Mesothelial cell of epicardium (in vitro differentiated cells): Measurements from ENCODE around the gene FOXP1. TPM values are rescaled to one million over a fixed set of nuclear protein-coding genes. Genes with fewer than 3 reads are reported as not detected.

Experiments
- DNase-seq, 2 experiments: peaks; one replicate each; pipeline ENCODE4 v3.0.0; 2021; ENCODE audit warnings: low spot score in 2 of 2; ENCODE audit not compliant: unreplicated experiment in 2 of 2
- H3K27ac Mint-ChIP-seq: 2 replicates; pipeline ENCODE4 v1.8.0; 2021; ENCODE audit warnings: mixed read lengths
- H3K27me3 Mint-ChIP-seq: 2 replicates; pipeline ENCODE4 v1.8.0; 2021; ENCODE audit warnings: low read depth, mixed read lengths
- H3K36me3 Mint-ChIP-seq: 2 replicates; pipeline ENCODE4 v1.8.0; 2021; ENCODE audit warnings: mixed read lengths
- H3K4me1 Mint-ChIP-seq: 2 replicates; pipeline ENCODE4 v1.8.0; 2021; ENCODE audit warnings: mixed read lengths
- H3K4me3 Mint-ChIP-seq: 2 replicates; pipeline ENCODE4 v1.8.0; 2021; ENCODE audit warnings: mild to moderate bottlenecking, moderate library complexity, mixed read lengths
- H3K9me3 Mint-ChIP-seq: 2 replicates; pipeline ENCODE4 v1.8.0; 2021; ENCODE audit warnings: mixed read lengths
- total RNA-seq: library from RNA; stranded (reverse); gene quantifications from 3 replicates; pipeline ENCODE4 v1.2.1, GENCODE V29; 2021
- TF ChIP-seq, protein P1 (sequence below): fragments of 200-600 bp; sonication (generic); IDR thresholded peaks from one replicate; pipeline ENCODE4 v1.5.0; 2021; ENCODE audit warnings: antibody characterized with exemption; ENCODE audit not compliant: unreplicated experiment

FOXP1 gene
- total RNA-seq, 1 donor from 2014 or later = 187 TPM

DNA sequence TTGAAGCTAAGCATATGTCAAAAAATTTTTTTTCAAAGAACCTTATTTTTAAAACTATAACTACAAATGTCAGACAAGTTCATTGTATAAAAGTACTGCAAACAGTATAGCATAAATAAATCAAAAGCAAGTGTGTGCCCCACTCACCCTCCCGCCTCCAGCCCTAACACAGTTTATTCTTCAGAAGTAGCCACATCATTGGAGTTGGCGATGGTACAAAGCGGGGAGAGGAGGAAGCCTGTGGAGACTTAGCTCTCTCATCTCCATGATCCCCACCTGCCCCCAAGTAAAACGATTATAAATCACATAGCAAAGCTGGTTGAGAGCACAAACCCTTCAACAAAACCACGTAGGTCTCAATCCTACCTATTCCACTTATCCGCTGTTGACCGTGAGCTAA, 33.6 kb downstream of the FOXP1 start:
- DNase-seq = no peak
- H3K4me3 Mint-ChIP-seq = no peak overlapping the region
- TF ChIP-seq, protein P1, sequence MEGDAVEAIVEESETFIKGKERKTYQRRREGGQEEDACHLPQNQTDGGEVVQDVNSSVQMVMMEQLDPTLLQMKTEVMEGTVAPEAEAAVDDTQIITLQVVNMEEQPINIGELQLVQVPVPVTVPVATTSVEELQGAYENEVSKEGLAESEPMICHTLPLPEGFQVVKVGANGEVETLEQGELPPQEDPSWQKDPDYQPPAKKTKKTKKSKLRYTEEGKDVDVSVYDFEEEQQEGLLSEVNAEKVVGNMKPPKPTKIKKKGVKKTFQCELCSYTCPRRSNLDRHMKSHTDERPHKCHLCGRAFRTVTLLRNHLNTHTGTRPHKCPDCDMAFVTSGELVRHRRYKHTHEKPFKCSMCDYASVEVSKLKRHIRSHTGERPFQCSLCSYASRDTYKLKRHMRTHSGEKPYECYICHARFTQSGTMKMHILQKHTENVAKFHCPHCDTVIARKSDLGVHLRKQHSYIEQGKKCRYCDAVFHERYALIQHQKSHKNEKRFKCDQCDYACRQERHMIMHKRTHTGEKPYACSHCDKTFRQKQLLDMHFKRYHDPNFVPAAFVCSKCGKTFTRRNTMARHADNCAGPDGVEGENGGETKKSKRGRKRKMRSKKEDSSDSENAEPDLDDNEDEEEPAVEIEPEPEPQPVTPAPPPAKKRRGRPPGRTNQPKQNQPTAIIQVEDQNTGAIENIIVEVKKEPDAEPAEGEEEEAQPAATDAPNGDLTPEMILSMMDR = no peak
- H3K27ac Mint-ChIP-seq = no peak overlapping the region
- no peaks in the 10 kb centered on the region for H3K9me3 Mint-ChIP-seq
- H3K36me3 Mint-ChIP-seq = peaks cover 2% of the 10 kb centered on the region
- peaks cover 5% of the 10 kb centered on the region for H3K4me1 Mint-ChIP-seq
- no peaks in the 10 kb centered on the region for H3K27me3 Mint-ChIP-seq

DNA sequence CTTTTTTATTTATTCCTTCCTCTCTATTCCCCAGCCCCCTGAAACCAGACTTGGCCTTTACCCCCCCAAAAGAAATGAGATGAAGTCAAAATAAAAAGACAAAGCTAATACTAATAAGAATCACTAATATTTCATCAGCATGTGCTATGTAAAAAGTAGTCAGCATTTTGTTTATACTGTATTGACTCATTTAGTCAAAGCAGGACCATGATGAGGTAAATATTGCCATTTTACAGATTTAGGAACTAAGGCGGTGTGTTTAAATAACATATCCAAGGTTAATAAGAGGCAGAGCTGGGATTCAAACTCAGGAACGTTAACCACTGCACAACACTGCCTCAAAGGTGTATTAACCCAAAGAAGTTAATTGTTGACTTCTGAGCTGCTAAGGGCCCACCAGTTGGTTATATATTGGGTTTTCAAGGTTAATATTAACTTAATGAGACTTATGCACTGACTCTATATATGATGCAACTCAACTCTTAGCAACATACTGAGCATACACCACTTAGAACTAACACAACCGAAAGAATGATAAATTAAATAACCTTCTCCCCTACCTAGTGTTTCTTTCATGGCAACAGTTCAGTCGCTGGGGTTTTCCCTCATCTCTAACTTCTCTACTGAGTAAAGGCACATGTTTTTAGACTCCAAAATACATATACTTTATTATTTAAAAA, 34.7 kb downstream of the FOXP1 start:
- DNase-seq = no peak
- no peaks in the 10 kb centered on the region for H3K9me3 Mint-ChIP-seq
- no peak overlapping the region for H3K27ac Mint-ChIP-seq
- H3K36me3 Mint-ChIP-seq = peaks cover 2% of the 10 kb centered on the region
- peaks cover 5% of the 10 kb centered on the region for H3K4me1 Mint-ChIP-seq
- no peaks in the 10 kb centered on the region for H3K27me3 Mint-ChIP-seq
- TF ChIP-seq, protein P1 = no peak
- H3K4me3 Mint-ChIP-seq = no peak overlapping the region

DNA sequence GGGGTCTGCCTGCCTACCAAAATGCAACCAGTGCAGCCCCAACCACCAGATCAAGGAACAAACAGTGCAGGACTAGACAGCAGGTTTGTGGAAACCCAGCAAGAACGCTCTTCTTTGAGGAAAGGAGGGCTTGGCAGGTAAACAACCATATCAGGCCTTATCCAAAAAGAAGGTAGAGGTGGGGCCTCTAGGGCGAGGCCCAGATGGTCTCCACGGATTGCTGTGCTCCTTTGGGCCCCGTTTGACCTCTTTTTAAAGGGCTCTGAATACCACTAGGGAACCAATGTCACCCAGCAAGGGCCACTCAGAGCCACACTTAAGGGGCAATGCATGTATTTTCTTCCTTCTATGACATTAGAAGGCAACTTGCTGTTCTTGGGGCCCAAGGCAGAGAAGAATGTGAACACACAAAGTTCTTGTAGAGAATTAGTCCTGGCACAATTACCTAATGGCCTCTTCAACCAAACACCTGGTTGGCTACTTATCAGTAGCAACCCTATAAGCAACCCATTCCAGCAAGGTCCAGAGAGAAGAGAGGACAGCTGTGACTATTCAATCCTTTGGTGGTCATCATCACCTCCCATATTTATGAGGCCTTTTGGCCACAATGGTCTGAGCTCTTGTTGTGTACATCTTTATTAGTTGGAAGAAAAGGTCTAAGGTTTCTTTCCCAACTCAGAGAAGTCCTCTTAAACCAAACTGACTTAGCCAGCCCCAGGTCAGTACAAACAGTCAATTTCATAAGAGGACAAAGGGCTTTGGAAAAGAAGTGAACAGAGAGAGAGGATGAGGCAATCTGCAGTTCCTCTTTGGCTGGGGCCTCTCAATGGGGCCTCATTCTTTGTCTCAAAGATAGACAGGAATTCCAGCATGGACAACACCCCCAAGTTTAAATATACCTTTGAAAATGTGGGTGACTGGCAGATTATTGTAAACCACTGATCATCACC, 36.0 kb downstream of the FOXP1 start:
- no peak for DNase-seq
- H3K27ac Mint-ChIP-seq = no peak overlapping the region
- no peaks in the 10 kb centered on the region for H3K9me3 Mint-ChIP-seq
- H3K27me3 Mint-ChIP-seq = no peaks in the 10 kb centered on the region
- H3K4me1 Mint-ChIP-seq = peaks cover 9% of the 10 kb centered on the region
- no peak overlapping the region for H3K4me3 Mint-ChIP-seq
- TF ChIP-seq, protein P1 = no peak
- H3K36me3 Mint-ChIP-seq = peaks cover 2% of the 10 kb centered on the region

DNA sequence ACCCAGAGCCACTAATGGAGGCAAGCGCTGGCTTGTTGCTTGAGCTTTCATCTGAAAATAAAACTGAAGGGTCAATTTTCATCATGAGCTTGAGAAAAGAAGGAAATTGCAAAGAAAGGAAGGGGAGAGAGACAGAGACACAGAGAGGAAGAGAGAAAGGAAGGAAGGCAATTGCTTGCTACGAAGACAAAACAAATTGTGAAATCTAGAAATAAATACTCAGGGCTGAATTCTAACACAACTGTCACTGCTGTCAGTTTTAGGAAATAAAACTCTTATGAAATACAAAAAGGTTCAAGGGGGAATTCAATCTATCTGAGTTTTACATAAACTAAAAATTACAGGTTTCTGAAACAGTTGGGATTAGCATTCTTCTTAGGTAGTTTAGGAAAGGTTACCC, 36.7 kb downstream of the FOXP1 start:
- Mint-ChIP-seq H3K4me3 (no peak overlapping the region), H3K27me3 (no peaks in the 10 kb centered on the region), H3K27ac (no peak overlapping the region), H3K9me3 (no peaks in the 10 kb centered on the region), H3K36me3 (peaks cover under 1% of the 10 kb centered on the region), H3K4me1 (peaks cover 16% of the 10 kb centered on the region)
- TF ChIP-seq, protein P1 = no peak
- no peak for DNase-seq

DNA sequence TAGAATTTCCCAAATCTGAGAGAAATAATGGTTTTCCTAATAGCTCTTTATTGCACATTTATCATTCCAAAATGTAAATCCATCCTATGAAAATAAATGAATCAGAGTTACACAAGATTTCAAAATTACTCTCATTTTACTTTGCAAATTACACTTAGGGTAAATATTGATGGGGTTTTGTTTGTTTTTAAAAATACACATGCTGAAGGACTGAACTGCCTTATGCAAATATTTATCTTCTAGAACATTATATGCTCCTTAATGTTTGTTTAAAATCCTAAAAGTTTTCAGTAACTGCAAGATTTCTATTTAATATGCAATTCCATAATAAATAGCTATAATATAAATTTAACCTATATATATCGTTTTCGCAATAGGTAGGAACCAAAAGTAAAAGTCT, 38.2 kb downstream of the FOXP1 start:
- Mint-ChIP-seq H3K4me3 (no peak overlapping the region), H3K9me3 (no peaks in the 10 kb centered on the region), H3K4me1 (peaks cover 28% of the 10 kb centered on the region), H3K27me3 (no peaks in the 10 kb centered on the region), H3K36me3 (no peaks in the 10 kb centered on the region), H3K27ac (no peak overlapping the region)
- TF ChIP-seq, protein P1 = no peak
- no peak for DNase-seq
